GM18508 (cell line): ENCODE data around the gene LKAAEAR1.

ENCODE experiments used
- ATAC-seq: cut with Tn5 transposase; IDR thresholded peaks from one replicate; pipeline ENCODE4 v1.9.1; 2021; ENCODE audit warnings: moderate number of reproducible peaks; ENCODE audit not compliant: insufficient read depth, unreplicated experiment

The LKAAEAR1 gene

DNA sequence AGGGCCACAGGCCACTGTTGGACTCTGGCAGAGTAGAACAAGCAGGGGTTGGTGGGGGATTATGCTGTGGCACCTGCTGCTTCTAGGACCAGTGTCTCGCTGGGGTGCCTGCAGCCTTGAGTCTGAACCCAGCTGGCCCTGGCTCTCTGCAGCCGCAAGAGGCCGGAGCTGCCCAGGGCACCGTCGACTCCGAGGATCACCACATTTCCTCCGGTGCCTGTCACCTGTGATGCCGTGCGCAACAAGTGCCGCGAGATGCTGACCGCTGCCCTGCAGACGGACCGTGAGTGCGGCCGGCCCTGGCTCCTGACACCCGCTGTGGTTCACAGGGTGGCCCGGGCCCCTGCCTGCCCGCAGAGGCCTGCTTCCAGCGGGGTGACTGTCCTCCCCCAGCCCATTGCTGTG is 15.0 kb downstream of the LKAAEAR1 start:
- ATAC-seq = no peak

DNA sequence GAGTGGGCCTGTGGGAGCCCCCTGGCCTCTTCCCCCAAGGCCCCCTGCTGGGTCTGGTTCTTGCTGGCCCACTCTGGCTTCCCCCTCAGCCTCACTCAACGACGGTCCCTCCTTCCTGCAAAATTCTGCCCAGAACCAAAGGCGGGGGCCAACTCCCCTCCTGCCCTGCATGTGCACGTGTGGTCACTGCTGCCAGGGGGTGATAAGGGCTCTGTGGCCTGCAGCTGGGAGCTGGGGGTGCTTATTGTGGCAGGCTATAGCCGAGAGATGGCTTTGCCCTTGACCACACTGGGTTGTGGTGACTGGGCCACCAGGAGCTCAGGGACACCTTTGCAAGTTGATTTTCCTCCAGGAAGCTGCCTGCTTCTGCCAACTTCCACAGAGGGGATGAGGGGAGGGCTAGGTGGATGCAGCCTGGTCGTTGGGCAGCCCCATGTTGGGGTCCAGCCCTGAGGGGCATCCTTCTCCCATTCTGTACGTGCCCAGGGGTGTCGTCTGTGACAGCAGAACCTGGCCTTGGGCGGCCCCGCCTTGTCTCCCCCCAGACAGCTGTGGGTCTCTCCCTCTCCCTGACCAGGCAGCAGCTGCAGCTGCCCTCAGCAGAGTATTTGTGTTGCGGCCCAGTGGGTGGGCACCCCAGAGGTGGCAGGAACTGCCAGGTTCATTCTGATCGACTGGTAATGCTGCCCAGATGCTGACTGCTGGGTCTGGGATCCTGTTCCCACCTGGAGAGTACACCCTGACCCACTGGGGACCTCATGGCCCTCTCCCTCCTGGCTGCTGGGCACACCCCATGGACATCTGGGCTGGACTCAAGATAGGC is 15.6 kb downstream of the LKAAEAR1 start:
- ATAC-seq = no peak

DNA sequence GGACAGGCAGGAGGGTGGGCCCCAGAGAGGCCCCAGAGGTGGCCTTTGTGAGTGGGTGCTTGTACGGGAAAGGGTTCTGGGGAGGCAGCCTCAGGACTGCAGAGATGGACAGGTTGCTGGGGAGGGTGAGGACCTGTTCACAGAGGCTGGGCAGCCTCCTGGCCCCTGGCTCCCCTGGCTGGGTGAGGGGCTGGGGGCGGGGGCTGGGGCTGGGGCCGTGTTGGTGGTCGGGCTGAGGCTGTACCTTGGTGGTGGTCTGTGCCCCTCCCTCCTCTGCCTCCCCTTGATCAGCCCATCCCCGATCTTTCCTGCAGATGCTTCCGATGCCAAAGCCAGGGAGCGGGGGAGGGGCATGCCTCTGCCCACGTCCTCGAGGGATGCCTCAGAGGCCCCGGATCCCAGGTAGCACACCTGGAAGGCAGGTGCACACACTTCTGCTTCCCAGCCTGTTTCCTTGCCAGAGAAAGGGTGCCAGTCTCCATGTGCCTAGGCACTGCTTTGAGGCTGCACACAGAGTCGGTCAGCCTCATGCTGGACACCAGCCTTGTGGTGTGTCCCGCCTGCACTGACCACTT is 16.4 kb downstream of the LKAAEAR1 start:
- ATAC-seq = no peak

DNA sequence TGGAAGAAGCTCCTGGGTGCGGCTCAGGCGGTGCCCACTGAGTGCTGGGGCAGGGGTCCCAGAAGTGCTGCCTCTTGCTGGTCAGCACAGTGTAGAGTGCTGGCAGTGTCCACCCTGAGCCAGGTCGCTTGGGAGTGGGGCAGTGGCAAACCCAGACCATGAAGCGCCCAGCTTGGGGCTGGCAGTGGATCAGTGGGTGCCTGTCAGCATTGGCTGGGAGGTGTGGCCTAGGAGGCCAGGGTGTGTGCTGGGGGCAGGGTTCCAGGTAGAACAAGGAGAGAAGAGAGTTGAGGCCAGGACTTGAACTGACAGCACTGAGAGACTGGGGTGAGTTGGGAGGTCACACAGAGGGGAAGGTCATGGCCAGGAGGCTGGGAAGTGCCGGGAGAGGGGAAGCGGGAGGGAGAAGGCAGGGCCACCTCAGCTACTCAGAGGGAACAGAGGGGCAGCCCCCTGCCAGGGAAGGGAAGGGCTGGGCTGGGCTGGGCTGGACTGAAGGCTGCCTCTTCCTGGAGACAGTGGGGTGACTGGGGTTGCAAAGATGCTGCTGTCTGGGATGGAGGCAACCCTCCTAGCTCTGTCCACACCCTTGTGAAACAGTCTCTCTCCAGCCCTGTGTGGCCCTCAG is 17.1 kb downstream of the LKAAEAR1 start:
- ATAC-seq = no peak

DNA sequence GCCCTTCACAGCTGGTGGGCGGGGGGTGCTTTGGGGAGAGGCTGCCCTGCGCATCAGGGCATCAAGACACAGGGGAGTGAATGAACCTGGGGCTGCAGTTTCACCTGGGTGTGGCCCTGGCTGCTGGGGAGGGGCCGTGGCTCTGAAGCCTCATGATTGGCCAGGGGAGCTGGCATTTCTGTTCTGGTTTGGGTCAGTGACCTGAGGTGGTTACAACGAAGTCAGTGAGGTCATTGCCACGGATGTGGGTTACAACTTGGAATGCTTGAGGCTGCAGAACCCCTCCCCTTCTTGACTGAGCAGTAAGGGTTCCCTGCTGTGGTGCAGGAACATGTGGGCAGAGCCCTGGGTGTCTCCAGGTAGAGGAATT is 18.2 kb downstream of the LKAAEAR1 start:
- no peak for ATAC-seq

DNA sequence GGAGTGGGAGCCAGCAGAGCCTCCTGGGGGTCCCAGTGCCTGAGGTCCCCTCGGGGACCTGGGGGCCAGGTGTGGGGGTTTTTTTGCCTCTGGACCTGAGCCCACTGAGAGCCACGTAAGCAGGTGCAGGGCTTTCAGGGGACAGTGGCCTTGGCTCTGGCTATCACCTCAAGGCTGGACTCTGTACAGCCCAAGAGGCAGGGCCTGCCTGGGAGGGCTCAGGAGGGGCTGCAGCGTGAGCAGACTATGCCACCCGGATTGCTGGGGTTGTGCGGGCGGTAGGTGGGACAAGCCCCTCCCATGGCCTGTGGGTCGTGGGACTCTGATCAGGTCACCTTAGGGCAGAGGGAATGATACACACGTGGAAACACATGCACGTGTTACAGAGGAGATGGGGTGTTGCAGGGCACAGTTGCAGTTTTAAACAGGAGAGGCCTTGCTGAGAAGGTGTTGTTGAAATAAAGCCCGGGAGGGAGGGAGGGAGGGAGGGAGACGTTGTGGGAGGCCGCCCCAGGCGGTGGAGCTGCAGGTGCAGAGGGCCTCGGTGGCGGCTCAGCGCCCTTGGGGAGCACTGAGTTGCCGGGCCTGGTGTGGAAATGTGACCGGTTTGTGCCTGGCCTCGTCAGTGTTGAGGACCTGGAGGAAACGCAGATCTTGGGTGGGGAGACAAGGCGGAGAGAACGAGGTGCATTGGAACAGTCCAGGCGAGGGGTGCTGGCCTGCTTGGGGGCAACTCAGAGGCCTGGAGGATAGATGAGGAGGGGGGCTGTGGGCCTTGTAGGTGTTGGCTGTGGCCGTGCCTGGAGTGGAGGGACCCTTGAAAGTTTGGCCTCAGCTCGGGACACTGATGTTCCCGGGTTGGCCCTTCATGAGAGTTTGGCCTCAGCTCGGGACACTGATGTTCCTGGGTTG is 18.9 kb downstream of the LKAAEAR1 start:
- ATAC-seq = no peak

DNA sequence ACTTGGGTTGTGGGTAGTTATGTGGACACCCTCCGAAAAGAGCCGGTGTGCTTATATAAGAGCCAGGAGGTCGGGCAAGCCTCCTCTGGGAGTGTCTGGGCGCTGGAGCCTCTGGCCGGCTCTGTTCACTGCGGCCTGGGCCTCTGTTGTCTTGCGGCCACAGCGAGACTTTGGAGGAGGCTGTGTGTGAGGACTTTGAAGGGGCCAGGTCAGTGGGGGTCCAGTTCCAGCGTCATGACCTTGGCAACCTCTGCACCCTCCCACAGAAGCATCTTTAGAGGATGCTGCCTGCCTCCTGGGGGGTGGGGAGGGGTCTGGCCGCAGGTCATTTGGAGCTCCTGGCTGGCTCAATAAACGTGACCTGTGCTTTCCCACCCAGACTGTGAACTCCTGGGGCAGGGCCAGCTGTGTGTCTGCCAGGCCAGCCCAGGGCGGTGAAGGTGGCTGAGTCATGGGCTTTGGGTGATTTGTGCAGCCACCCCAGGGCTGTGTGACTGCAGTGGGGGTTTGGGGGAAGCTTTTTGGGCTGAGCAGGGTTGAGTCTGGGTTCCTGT is 20.0 kb downstream of the LKAAEAR1 start:
- no peak for ATAC-seq

DNA sequence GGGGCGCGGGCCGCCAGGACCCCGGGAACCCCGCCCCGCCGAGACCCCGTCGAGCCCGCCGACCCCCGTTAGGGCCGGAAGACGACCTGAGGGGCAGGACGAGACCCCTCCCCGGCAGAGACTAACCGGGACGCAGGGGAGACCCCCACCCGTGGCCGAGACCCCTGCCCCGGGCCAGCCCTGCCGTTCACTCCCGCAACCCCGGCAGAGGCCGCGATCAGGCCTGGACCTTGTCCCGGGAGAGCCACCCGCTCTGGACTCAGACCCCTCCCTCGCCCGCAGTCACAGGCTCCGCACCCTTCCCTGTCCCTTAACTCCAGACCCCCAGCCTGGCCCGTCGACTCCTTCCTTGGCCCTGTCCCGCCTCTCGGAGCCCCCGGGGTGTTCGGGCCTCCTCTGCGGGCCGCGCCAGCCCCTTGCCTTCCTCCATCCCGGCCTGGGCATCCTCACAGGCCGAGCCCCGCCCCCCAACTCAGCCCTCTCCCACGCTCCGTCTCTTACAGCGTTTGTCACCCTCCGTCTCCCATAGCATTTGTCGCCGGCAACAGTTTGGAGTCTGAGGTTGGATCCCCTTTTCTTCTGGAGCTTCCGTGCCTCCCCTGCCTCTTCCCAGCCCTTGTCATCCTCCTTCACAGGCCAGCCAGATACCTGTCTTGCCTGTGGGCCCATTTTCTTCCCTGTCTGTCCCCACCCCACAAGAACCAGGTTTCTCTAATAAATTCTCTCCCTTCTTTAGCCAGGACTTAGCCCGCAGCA is 20.6 kb downstream of the LKAAEAR1 start:
- no peak for ATAC-seq

DNA sequence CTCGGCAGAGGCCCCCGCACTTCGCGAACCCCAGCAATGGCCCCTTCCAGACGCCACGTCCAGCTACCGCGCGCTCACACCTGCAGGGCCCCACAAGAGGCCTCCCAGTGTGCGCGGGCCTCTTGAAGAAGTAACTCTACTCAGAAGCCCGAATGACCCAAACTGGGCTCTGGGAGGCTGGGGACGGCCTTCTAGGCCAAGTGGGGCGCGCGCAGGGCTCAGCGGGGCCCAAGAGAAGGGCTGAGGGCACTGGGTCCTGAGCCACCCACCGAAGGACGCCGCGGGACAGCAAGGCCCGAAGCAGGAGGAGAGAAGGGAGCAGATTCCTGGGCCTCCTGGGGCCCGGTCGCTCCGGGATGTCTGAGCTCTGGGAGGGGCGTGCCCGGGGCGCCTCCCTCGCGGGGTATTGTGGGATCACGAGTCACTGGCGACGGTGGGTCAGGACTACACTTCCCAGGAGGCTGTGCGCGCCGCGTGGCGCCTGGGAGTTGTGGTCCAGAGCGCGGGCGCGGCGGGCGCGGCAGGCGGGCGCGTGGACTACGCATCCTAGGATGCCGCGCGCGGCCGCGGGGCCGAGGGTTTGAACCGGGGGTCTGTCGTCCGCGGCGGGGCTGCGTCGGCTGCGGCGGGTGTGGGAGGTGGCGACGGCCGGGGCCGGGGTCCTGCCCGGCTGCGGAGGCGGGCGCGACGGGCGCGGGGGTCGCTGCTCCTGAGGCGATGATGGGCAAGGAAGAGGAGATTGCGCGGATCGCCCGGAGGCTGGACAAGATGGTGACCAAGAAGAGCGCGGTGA is 21.4 kb downstream of the LKAAEAR1 start, which contains the start of gene TCEA2:
Gene TCEA2, plus strand, starts transcription at position 603 of the 793 bp plus-strand sequence. Its CDS starts 115 bp downstream, at position 718.
- no peak for ATAC-seq

DNA sequence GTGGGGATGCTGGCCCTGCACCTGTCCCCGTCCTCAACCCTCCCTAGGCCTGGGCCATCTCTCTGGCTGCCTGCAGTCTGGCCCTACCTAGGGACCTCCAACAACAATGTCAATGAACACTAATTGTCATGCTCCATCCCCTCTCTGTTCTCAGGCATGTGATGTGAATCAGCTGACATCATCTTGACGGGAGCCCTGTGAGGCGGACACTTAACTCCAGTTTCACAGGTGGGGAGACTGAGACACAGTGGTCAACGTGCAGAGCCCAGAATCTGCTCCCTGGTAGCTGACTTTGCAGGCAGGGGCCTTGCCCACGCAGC is 22.0 kb downstream of the LKAAEAR1 start:
- no peak for ATAC-seq

DNA sequence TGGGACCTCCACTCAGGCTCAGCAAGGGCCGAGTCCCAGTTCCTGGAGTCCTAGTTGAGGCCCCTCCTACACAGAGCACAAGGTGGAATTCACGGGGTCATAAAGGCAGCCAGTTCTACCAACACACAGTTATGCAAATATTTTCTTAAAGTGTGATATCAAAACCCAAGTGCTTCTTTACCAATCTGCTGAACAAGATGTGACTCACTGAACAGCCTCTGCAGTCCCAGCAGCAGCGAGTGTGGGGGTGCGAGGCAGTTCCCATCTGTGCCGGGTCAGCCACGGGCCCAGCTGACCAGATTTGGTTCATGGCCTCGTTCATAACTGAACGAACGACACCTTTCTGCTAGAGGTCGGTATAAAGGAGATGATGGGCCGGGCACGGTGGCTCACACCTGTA is 25.7 kb downstream of the LKAAEAR1 start:
- ATAC-seq = no peak

DNA sequence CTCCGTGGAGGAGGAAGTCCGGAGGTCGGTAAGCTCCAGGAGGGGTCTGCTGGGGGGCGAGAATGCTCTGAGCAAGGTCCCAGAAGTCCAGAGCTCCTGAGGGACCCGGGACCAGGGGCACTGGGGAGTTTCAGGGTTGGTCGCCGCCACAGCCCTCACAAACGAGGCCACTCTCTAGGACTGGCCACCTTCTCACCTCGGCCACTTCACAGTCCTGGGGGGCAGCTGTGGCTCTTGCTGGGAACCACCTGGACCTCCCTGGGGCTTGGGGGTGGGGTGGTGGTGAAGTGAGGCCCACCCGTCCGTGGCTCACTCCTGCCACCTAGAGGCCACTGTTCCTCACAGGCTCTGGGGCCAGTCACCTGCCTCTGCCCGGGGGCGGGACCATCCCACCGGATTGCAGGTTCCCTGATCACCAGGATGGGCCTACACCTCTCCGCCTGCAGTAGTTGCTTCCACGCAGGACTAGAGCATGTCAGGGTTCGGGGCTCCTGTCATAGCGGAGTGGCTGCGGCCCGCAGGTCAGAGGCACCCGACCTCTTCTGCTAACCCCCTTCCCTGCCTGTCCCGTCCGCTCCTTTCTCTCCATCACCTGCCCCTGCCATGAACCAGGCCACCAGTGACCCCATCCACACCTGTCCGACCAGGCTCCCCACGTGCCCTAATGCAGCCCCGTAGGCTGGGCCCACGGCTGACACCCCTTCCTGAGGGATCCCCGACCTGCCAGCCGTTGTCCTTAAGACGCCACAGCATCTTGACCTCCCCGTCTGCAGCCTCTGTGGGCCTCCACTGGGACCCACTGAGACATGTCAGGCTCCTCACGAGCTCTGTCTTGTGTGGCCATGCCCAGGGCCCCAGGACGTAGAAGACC is 26.3 kb downstream of the LKAAEAR1 start:
- no peak for ATAC-seq

DNA sequence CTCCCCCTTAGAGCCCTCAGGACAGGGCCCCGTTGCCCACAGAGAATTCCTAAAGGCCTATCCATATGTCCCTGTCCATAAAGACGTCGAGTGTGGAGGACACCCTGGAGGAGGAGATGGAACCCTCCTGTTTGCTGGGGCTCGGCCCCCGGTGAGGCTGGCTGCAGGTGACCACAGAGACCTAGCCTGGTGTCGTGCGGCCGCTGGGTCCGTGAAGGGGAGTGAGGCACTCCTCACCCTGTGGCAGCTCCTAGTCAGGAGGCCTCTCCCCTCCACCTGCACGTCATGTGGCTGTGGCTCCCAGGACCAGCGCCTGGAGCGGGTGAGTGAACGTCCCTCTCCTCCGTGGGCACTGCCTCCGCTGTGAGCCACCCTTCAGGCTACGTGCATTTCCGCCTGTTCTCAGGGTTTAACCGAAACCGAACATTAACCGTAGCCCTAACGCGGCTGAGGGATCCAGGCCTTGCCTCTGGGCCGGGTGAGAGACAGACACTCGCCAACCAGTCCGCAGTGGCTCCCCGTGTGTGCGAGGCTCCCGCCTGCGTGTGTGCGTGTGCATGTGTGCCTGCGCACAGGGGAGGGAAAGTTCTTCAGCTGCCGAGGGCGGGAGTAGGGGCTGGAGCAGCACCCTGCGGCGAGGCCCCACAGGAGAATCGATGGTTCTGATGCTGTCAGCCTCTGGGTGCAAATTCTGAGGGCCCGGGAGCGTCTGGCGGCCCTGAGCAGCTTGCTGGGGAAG is 27.1 kb downstream of the LKAAEAR1 start:
- ATAC-seq = no peak

DNA sequence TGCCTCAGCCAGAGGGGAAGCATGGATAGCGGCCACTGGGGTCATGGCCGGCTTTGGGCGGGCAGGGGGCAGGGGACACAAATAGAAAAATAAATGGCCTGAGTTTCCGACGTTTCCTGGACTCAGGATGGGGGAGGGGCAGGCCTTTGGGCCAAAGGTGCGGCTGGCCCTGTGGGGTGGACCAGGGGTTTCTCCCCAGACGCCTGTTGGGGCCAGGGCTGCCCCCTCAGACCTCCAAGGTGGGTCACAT is 27.6 kb downstream of the LKAAEAR1 start:
- ATAC-seq = no peak

DNA sequence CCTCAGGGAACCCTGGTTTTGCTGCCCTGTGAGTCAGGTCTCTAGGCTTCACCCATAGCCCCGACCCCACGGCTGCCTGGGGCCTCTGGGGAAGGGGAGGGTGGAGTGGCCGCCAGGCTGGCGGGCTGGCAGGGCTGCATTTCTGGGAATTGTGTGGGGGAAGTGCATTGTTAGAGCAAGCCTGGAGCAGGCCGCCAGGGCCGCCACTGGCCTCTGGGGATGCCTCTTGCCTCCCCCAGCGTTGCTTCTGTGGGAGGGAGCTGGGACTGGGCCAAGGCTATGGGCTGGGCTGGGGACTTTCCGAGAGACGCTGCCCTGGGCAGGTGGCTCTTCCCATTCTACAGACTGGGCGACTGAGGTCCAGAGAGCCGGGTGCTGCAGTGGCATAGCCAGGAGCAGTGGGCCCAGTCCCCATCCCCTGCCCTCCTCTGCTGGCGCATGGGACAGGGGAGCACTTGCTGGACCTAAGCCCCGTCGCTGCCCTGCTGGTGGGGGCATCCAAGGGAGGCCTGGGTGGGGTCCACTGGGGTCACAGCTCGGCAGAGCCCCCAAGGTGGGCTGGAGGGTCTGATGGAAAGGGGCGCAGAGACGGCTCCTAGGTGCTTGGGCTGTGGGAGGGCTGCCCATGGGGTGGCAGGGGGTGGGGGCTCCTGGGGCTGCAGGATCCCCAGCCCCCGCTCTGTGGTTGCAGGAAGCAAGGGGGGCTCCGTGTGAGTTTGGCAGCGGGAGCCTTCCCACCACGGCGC is 28.1 kb downstream of the LKAAEAR1 start:
- no peak for ATAC-seq

DNA sequence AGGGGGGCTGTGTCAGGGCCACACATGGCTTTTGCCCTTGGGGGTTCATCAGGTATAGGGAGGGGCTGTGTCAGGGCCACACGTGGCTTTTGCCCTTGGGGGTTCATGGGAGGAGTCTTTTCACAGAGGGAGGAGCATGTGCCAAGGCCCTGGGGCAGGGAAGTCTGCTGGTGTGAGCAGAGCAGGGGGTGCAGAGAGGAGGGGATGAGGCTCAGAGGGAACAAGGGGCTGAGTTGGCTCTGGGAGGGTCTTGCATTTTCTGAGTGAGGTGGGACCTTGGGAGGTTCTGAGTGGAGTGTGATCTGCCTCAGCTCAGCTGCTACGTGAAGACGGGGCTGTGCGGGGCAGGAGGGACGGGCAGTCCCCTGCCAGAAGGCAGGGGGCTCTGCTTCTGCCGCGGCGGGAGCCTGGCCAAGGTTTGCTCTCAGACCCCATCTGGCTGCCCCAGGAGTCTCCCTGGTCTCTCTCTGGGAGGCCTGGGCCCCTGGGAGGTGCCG is 28.8 kb downstream of the LKAAEAR1 start:
- no peak for ATAC-seq
